ENCODE measurements around the gene MYT1.

DNA sequence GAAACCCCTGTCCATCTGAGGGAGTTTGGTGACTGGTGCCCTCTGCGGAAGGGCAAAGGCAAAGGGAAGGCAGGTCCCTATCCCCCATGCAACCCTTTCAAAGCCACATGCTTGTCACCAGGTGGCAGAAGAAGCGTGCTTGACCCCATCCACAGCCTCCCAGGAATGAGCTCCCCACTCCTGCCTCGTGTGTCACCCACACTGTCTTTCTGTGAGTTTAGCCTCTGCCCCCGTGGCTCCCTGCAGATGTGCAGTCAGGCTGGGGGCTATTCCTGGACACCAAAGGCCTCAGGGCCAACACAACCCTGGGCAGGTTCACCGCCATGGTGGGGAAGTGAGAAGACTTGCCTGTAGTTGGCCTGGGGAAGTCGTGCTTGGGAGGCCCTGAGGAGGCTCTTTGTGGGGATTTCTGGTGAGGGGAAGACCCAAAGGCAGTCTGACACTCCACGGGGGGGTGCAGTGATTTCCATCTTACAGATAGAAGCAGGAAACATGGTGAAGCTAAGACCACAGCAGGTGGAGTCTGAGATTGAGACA, 74.7 kb downstream of the MYT1 start:
- TF ChIP-seq CTCF (conservative IDR thresholded peaks at IDR 0.05): no peak
- TF ChIP-seq ZFX (IDR thresholded peaks at IDR 0.05): no peak
